Effector memory CD4-positive, alpha-beta T cell (primary cell): Measurements from ENCODE around the gene FALEC.

Experiments used
- DNase-seq, 3 donors: peaks; one replicate each; pipeline ENCODE4 v3.0.0-alpha.2; 2020
- H3K27ac ChIP-seq: 2 replicates; pipeline ENCODE4 v1.7.0; 2013; ENCODE audit warnings: mild to moderate bottlenecking, low read length, moderate library complexity; ENCODE audit not compliant: insufficient read depth, poor library complexity, severe bottlenecking
- H3K27me3 ChIP-seq: replicated peaks from 2 replicates; pipeline ENCODE4 v1.7.0; 2013; ENCODE audit warnings: mild to moderate bottlenecking, low read length; ENCODE audit not compliant: insufficient read depth, control insufficient read depth, poor library complexity, severe bottlenecking
- H3K36me3 ChIP-seq: 2 replicates; pipeline ENCODE4 v1.7.0; 2013; ENCODE audit warnings: mild to moderate bottlenecking, low read length, moderate library complexity; ENCODE audit not compliant: control insufficient read depth, insufficient read depth
- H3K4me1 ChIP-seq: 2 replicates; pipeline ENCODE4 v1.7.0; 2013; ENCODE audit warnings: low read length, mild to moderate bottlenecking; ENCODE audit not compliant: control insufficient read depth, insufficient read depth, poor library complexity, severe bottlenecking
- H3K4me3 ChIP-seq: 2 replicates; pipeline ENCODE4 v1.7.0; 2013; ENCODE audit warnings: low read length, low read depth, mild to moderate bottlenecking; ENCODE audit not compliant: insufficient read depth, poor library complexity, severe bottlenecking
- H3K9me3 ChIP-seq: 2 replicates; pipeline ENCODE4 v1.7.0; 2013; ENCODE audit warnings: mild to moderate bottlenecking, low read length, moderate library complexity; ENCODE audit not compliant: control insufficient read depth

The FALEC gene

GRCh38 chr1:150528196-150528595 lies 12.6 kb downstream of the FALEC start:
- no peak overlapping the region for H3K27ac ChIP-seq
- no peaks in the 10 kb centered on the region for H3K4me1 ChIP-seq
- DNase-seq, result no peak

GRCh38 chr1:150529017-150529416 lies 13.5 kb downstream of the FALEC start:
- Histone ChIP-seq H3K4me1 (no peaks in the 10 kb centered on the region), H3K27ac (no peak overlapping the region), H3K4me3 (no peak overlapping the region), H3K27me3 (no peaks in the 10 kb centered on the region), H3K9me3 (no peaks in the 10 kb centered on the region), H3K36me3 (no peaks in the 10 kb centered on the region)
- no peak for DNase-seq

More at GRCh38 chr1:150528196-150528595, 12.6 kb downstream of the FALEC start:
- H3K36me3 ChIP-seq, result no peaks in the 10 kb centered on the region
- no peaks in the 10 kb centered on the region for H3K27me3 ChIP-seq
- H3K9me3 ChIP-seq, result no peaks in the 10 kb centered on the region
- no peak overlapping the region for H3K4me3 ChIP-seq

DNA sequence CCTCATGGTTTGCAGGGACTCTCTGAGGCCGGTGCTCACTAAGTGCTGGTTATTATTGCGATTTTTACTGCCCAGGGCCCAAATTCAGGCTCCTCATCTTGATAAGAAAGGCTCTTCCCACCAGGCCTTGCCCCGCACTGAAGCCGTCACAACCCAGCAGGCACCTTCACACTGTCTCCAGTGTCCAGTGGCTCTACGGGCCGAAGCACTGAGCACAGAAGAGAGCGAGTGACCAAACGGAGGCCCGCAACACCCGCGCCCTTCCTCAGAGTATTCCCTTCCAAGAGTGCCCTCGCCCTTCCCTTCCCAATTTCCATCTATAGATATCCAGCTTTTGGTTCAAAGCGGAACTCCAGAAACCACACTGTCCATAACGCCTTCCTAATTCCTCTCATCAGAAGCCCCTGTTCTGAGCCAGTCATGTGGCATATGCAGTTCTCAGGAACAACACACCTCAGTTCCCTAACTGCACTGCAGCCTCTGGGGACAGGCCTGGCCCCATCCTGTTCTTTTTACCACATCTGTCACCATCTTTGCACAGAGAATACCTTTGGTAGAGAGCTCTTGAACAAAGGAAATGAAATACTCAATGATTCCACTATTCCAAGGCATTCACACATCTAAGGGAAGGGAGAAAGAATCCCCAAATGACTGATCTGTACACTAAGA lies 15.1 kb downstream of the FALEC start:
- Histone ChIP-seq H3K9me3 (no peaks in the 10 kb centered on the region), H3K4me1 (no peaks in the 10 kb centered on the region)

GRCh38 chr1:150532860-150533259 lies 17.3 kb downstream of the FALEC start:
- DNase-seq, result no peak
- no peak overlapping the region for H3K4me3 ChIP-seq
- H3K27ac ChIP-seq, result no peak overlapping the region
- H3K27me3 ChIP-seq, result no peaks in the 10 kb centered on the region
- no peaks in the 10 kb centered on the region for H3K4me1 ChIP-seq
- no peaks in the 10 kb centered on the region for H3K9me3 ChIP-seq
- H3K36me3 ChIP-seq, result no peaks in the 10 kb centered on the region

More for the DNA sequence above, 15.1 kb downstream of the FALEC start:
- no peaks in the 10 kb centered on the region for H3K27me3 ChIP-seq
- no peak overlapping the region for H3K4me3 ChIP-seq
- no peaks in the 10 kb centered on the region for H3K36me3 ChIP-seq
- no peak overlapping the region for H3K27ac ChIP-seq
- DNase-seq, result no peak

DNA sequence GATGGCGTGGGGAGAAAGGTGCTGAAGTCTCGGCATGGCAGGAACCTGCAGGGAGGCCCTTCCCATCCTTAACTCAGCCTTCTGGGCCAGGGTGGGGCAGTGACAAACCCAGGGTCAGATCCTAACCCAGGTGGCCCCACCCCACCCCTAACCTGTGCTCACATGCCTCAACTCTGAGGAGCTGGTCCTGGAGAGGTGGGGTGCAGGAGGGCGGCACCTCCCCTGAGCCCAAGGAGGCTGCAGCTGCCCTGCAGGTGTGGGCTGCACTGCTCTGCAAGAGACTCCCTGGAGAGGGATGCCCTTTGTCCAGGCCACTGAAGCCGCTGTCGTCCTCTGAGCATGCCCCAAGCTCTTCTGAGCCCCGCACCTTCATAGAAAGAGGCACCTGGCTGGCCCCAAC lies 18.4 kb downstream of the FALEC start:
- no peaks in the 10 kb centered on the region for H3K9me3 ChIP-seq
- H3K4me1 ChIP-seq, result no peaks in the 10 kb centered on the region
- no peak for DNase-seq
- no peak overlapping the region for H3K27ac ChIP-seq
- no peaks in the 10 kb centered on the region for H3K36me3 ChIP-seq
- H3K4me3 ChIP-seq, result no peak overlapping the region
- H3K27me3 ChIP-seq, result no peaks in the 10 kb centered on the region

GRCh38 chr1:150535511-150536287 lies 20.1 kb downstream of the FALEC start:
- Histone ChIP-seq H3K27ac (no peak overlapping the region), H3K27me3 (no peaks in the 10 kb centered on the region), H3K9me3 (no peaks in the 10 kb centered on the region), H3K36me3 (no peaks in the 10 kb centered on the region), H3K4me3 (no peak overlapping the region), H3K4me1 (no peaks in the 10 kb centered on the region)
- no peak for DNase-seq

GRCh38 chr1:150536836-150537731 lies 21.5 kb downstream of the FALEC start:
- H3K9me3 ChIP-seq, result no peaks in the 10 kb centered on the region
- H3K4me3 ChIP-seq, result no peak overlapping the region
- H3K36me3 ChIP-seq, result no peaks in the 10 kb centered on the region
- H3K27ac ChIP-seq, result no peak overlapping the region
- no peaks in the 10 kb centered on the region for H3K27me3 ChIP-seq
- H3K4me1 ChIP-seq, result no peaks in the 10 kb centered on the region
- DNase-seq, result no peak

GRCh38 chr1:150537732-150538684 lies 22.5 kb downstream of the FALEC start:
- Histone ChIP-seq H3K27ac (no peak overlapping the region), H3K36me3 (no peaks in the 10 kb centered on the region)

DNA sequence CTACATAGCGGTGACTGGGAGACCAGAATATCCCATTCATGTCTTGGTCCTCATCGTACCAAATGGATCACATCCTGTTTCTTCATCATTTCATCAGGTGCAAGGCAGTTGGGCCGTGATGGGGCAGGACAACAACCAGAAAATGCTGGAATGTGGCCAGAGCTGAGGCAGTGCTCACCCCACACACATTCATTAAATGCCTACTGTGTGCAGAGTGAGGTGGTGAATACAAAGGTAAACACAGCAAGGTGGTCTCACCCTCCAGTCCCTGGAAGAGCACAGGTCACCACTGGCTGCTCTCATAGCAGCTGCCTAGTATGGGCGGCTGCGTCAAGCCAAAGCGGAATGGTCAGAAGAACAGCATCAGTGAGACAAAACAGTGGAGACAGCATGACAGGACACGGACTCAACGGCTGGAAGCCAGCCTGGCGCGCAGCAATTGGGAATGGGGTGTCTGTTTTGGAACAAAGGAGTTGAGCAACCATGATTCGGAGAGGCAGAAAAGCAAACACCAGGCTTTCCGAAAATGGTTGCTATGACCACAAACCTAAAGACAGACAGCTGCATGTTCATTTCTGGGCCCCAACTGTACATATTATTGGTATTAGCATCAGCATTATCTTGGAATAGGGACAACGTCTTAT lies 28.1 kb downstream of the FALEC start:
- no peaks in the 10 kb centered on the region for H3K36me3 ChIP-seq
- no peak overlapping the region for H3K27ac ChIP-seq
- peaks cover 6% of the 10 kb centered on the region for H3K27me3 ChIP-seq
- H3K4me1 ChIP-seq, result peaks cover 2% of the 10 kb centered on the region
- no peak overlapping the region for H3K4me3 ChIP-seq
- no peak for DNase-seq
- H3K9me3 ChIP-seq, result no peaks in the 10 kb centered on the region

More at GRCh38 chr1:150537732-150538684, 22.5 kb downstream of the FALEC start:
- Histone ChIP-seq H3K9me3 (no peaks in the 10 kb centered on the region), H3K4me3 (no peak overlapping the region), H3K4me1 (no peaks in the 10 kb centered on the region), H3K27me3 (no peaks in the 10 kb centered on the region)
- DNase-seq, result no peak
